Fibroblast of villous mesenchyme (primary cell): ENCODE results near the gene SOCS1. TPM values are rescaled to one million over a fixed set of nuclear protein-coding genes. Genes with fewer than 3 reads are reported as not detected.
"Not testable (repeated sequence)": the region's sequence is repeated elsewhere in the genome, so short reads cannot be mapped to it uniquely, and the experiment has no call there.

Source experiments
- DNase-seq: peaks from one replicate; pipeline ENCODE4 v3.0.0-alpha.2; 2010; ENCODE audit warnings: low read depth
- H3K4me3 ChIP-seq: 2 replicates; pipeline ENCODE4 v1.5.1; 2011; ENCODE audit warnings: low read depth, mild to moderate bottlenecking, low read length
- total RNA-seq: library from RNA; depleted of rRNA; stranded (reverse); fragments of >200 nt; gene quantifications from 2 replicates; pipeline ENCODE4 v1.2.3, GENCODE V29; 2012
- TF ChIP-seq, protein P1 (sequence below): IDR thresholded peaks from 2 replicates; pipeline ENCODE4 v1.5.1; 2012; ENCODE audit warnings: low read depth, mild to moderate bottlenecking, low read length; ENCODE audit not compliant: insufficient read depth

The SOCS1 gene
- total RNA-seq, 1 donor = 29.4 TPM

GRCh38 chr16:11299865-11300559 lies 44.0 kb upstream of the SOCS1 start:
- DNase-seq = no peak
- TF ChIP-seq, protein P1, sequence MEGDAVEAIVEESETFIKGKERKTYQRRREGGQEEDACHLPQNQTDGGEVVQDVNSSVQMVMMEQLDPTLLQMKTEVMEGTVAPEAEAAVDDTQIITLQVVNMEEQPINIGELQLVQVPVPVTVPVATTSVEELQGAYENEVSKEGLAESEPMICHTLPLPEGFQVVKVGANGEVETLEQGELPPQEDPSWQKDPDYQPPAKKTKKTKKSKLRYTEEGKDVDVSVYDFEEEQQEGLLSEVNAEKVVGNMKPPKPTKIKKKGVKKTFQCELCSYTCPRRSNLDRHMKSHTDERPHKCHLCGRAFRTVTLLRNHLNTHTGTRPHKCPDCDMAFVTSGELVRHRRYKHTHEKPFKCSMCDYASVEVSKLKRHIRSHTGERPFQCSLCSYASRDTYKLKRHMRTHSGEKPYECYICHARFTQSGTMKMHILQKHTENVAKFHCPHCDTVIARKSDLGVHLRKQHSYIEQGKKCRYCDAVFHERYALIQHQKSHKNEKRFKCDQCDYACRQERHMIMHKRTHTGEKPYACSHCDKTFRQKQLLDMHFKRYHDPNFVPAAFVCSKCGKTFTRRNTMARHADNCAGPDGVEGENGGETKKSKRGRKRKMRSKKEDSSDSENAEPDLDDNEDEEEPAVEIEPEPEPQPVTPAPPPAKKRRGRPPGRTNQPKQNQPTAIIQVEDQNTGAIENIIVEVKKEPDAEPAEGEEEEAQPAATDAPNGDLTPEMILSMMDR = no peak
- H3K4me3 ChIP-seq = no peak overlapping the region

GRCh38 chr16:11298950-11299547 lies 43.0 kb upstream of the SOCS1 start:
- H3K4me3 ChIP-seq, DNase-seq: not testable (repeated sequence)

DNA sequence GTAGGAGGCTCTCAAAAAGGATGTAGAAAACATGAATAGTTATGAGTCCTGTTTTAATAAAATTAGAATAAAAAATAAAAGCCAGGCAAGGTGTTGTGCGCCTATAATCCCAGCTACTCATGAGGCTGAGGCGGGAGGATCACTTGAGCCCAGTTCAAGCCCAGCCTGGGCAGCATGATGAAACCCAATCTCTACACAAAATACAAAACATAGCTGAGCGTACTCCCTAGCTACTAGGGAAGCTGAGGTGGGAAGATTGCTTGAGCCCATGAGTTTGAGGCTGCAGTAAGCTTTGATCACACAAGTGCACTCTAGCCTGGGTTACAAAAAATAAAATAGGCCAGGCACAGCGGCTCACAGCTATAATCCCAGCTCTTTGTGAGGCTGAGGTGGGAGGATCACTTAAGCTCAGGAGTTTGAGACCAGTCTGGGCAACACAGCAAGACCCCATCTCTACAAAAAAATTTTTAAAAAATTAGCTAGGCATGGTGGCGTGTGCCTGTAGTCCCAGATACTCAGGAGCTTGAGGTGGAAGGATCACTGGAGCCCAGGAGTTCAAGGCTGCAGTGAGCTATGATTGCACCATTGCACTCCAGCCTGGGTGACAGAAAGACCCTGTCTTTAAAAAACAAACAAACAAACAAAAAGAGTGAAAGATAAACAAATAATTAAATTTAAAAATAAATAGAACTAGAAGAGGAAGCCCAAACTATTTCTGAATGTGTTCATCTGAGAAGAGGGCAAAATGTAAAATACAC lies 42.3 kb upstream of the SOCS1 start:
- DNase-seq = no peak
- no peak overlapping the region for H3K4me3 ChIP-seq
- TF ChIP-seq, protein P1 = no peak

DNA sequence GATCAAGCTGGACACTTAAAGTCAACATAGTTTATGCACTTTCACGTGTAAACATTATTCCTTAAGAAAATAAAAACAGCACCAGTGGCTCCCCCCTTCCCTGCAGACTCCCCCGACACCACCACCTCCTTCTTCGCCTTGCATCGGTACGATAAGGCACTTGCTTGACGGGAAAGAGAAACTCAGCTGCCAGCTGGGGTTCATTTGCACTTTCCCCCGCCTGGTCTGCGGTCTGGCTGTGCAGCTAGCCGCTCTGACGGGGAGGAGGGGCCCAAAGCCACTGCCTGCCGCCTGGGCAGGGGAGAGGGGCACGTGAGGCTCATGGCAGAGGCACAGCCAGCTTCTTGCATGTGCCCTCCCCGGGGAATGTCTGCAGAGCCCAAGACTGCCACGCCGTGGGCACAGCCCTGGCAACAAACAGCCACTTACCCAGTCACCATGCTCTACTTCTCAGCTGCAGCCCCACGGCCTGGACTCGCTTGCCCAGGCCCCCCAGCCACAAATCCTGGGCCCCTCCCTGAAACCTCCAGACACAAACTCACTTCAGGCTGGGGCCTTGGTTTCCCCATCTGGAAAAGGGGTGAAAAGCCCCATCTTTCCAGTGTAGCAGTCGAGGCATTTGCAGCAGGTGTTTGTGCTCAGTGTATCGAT lies 41.6 kb upstream of the SOCS1 start:
- TF ChIP-seq, protein P1 = no peak
- peak overlapping the region; percentile 12 for H3K4me3 ChIP-seq
- peak; percentile 90 for DNase-seq

DNA sequence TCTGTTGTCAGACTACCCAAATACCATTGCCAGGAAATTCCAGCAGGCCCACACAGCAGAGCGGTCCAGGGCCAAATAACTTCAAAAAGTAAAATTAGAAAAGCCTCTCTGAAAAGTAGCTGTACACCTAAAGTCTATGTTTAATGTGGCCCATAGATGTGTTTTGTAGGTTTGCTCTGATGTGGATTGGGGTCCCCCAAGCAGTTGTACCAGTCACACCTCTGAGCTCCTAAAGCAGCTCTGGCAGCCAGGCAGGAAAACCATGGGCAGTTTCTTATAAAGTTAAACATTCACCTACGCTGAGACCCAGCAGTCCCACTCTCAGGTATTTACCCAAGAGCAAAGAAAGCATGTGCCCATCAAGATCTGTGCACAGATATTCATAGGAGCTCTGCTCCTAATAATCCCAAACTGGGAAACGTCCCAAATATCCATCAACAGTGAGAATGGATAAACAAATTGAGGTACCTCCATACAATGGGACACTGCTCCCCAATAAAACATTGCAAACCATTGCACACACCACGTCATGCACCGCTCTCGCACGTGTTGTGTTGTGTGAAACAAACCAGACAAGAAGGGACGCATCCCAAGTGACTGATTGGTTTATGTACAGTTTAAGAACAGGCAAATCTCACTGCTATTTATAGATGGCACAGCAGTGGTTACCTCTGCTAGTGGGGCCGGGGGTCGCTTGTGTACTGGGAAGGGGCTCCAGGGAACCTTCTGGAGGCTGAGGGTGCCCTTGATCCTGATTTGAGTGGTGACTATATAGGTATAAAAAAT lies 40.9 kb upstream of the SOCS1 start:
- peak overlapping the region; percentile 12 for H3K4me3 ChIP-seq
- TF ChIP-seq, protein P1 = no peak
- DNase-seq = peak; percentile 91

GRCh38 chr16:11296351-11296705 lies 40.3 kb upstream of the SOCS1 start:
- TF ChIP-seq, protein P1 = no peak
- H3K4me3 ChIP-seq = no peak overlapping the region
- DNase-seq = no peak
